ENCODE results near the gene TMEM18. TPM values are rescaled to one million over a fixed set of nuclear protein-coding genes. Genes with fewer than 3 reads are reported as not detected.

Gene TMEM18
- total RNA-seq, 1 donor from 2014 or later = 10.3 TPM

- DNase-seq (ENCODE audit: low read depth in 2 of 2) = no peak
These were observed 55.7 kb downstream of the TMEM18 start for GRCh38 chr2:621303-622099.

GRCh38 chr2:620471-621302 lies 56.5 kb downstream of the TMEM18 start:
- DNase-seq (ENCODE audit: low read depth in 2 of 2) = no peak

- no peak for DNase-seq (ENCODE audit: low read depth in 2 of 2)
These were observed 57.2 kb downstream of the TMEM18 start for GRCh38 chr2:620004-620403.

- no peak for DNase-seq (ENCODE audit: low read depth in 2 of 2)
These were observed 58.7 kb downstream of the TMEM18 start for GRCh38 chr2:618422-618990.

GRCh38 chr2:618005-618404 lies 59.2 kb downstream of the TMEM18 start:
- DNase-seq (ENCODE audit: low read depth in 2 of 2) = no peak
